GM19324 (cell line): ENCODE results near the gene OVOL1.

Experiments used
- ATAC-seq: cut with Tn5 transposase; IDR thresholded peaks from one replicate; pipeline ENCODE4 v1.9.1; 2021; ENCODE audit warnings: mild to moderate bottlenecking, moderate library complexity; ENCODE audit not compliant: unreplicated experiment, low FRiP score

Gene OVOL1

GRCh38 chr11:65790902-65791650 is 4.2 kb downstream of the OVOL1 start:
- no peak for ATAC-seq

GRCh38 chr11:65791719-65792213 is 4.9 kb downstream of the OVOL1 start:
- ATAC-seq = peak; percentile 78

- no peak for ATAC-seq
Observed at GRCh38 chr11:65792456-65792855, 5.6 kb downstream of the OVOL1 start.

- no peak for ATAC-seq
Observed at GRCh38 chr11:65793144-65793581, 6.3 kb downstream of the OVOL1 start.

- ATAC-seq = no peak
Observed at GRCh38 chr11:65793625-65794400, 7.0 kb downstream of the OVOL1 start.

GRCh38 chr11:65794570-65795510 is 8.0 kb downstream of the OVOL1 start:
- no peak for ATAC-seq

- ATAC-seq = no peak
Observed at GRCh38 chr11:65796726-65797601, 10.1 kb downstream of the OVOL1 start.

GRCh38 chr11:65797711-65798110 is 10.8 kb downstream of the OVOL1 start:
- ATAC-seq = no peak

GRCh38 chr11:65798882-65799281 is 12.0 kb downstream of the OVOL1 start:
- ATAC-seq = no peak

- ATAC-seq = no peak
Observed at GRCh38 chr11:65801153-65801987, 14.5 kb downstream of the OVOL1 start.

GRCh38 chr11:65802841-65803240 is 16.0 kb downstream of the OVOL1 start:
- peak; percentile 85 for ATAC-seq

GRCh38 chr11:65803797-65804492 is 17.1 kb downstream of the OVOL1 start:
- no peak for ATAC-seq

GRCh38 chr11:65806979-65807378 is 20.1 kb downstream of the OVOL1 start:
- ATAC-seq = no peak

GRCh38 chr11:65808744-65809341 is 22.0 kb downstream of the OVOL1 start:
- no peak for ATAC-seq

- no peak for ATAC-seq
Observed at GRCh38 chr11:65809496-65809895, 22.6 kb downstream of the OVOL1 start.

- no peak for ATAC-seq
Observed at GRCh38 chr11:65810046-65810868, 23.4 kb downstream of the OVOL1 start.
